ENCODE results near the gene STAG1.

STAG1 gene

GRCh38 chr3:136293279-136293678 is 458.9 kb downstream of the STAG1 start:
- H3K4me3 ChIP-seq (ENCODE audit: low read depth, low read length): no peak overlapping the region
- no peak for TF ChIP-seq CTCF (IDR thresholded peaks at IDR 0.05; ENCODE audit: borderline replicate concordance, insufficient read depth, low read depth, low read length)

- TF ChIP-seq CTCF (IDR thresholded peaks at IDR 0.05; ENCODE audit: borderline replicate concordance, insufficient read depth, low read depth, low read length): no peak
- H3K4me3 ChIP-seq (ENCODE audit: low read depth, low read length): no peak overlapping the region
Measured at GRCh38 chr3:136292500-136292899, 459.7 kb downstream of the STAG1 start.

GRCh38 chr3:136291302-136291701 is 460.9 kb downstream of the STAG1 start:
- no peak overlapping the region for H3K4me3 ChIP-seq (ENCODE audit: low read depth, low read length)
- TF ChIP-seq CTCF (IDR thresholded peaks at IDR 0.05; ENCODE audit: borderline replicate concordance, insufficient read depth, low read depth, low read length): no peak
